ENCODE results near the gene ZNF638.

The ZNF638 gene

DNA sequence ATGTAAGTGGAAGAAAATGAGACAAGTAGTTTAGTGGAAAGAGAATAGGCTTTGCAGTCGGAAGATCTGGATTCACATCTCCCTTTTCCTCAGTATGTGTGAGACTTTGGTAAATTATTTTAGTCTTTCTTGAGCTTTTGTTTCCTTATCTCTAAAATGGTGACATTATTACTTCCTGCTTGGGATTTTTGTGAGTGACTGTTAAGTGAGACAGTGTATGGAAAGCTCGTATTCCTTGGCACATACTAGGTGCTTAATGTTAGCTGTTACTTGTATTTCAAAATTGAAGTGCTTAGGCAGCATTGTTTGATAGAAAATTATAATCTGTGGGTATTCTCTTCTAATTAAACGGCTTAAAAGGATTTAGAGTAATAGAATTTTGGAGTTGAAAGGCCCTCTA is 2.0 kb downstream of the ZNF638 start:
- TF ChIP-seq EGR1 (IDR thresholded peaks at IDR 0.05) (no peak), TEAD4 (IDR thresholded peaks at IDR 0.05) (no peak), NFIC (IDR thresholded peaks at IDR 0.05) (no peak)

DNA sequence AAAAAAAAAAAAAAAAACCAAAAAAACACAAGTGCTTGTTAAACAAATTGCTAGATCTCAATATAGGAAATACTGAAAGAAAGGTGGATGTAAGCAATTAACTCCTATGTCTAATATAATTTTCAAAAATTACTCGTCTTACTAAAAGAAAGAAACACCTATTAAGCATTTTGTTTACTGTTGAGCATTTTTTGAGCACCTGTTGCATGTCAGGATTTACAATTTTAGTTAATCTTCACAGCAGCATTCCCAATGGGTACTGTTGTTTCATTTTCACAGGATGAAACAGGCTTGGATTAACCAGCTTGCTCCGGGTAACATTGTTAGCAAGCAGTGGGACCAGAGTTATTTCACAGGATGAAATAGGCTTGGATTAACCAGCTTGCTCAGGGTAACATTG is 4.8 kb downstream of the ZNF638 start:
- TF ChIP-seq TCF12 (IDR thresholded peaks at IDR 0.05; ENCODE audit: low read depth) (no peak), TEAD4 (IDR thresholded peaks at IDR 0.05) (no peak), RAD21 (IDR thresholded peaks at IDR 0.05; ENCODE audit: low read depth) (no peak), TAF1 (IDR thresholded peaks at IDR 0.05; ENCODE audit: low read depth) (no peak), CREB1 (IDR thresholded peaks at IDR 0.05; ENCODE audit: low read depth) (no peak), ZBTB7A (IDR thresholded peaks at IDR 0.05; ENCODE audit: low read depth) (no peak), CEBPB (IDR thresholded peaks at IDR 0.05) (no peak), NFIC (IDR thresholded peaks at IDR 0.05) (no peak)
- TF ChIP-seq, protein P1, sequence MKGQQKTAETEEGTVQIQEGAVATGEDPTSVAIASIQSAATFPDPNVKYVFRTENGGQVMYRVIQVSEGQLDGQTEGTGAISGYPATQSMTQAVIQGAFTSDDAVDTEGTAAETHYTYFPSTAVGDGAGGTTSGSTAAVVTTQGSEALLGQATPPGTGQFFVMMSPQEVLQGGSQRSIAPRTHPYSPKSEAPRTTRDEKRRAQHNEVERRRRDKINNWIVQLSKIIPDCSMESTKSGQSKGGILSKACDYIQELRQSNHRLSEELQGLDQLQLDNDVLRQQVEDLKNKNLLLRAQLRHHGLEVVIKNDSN (IDR thresholded peaks at IDR 0.05), result no peak
- TF ChIP-seq, protein P2, sequence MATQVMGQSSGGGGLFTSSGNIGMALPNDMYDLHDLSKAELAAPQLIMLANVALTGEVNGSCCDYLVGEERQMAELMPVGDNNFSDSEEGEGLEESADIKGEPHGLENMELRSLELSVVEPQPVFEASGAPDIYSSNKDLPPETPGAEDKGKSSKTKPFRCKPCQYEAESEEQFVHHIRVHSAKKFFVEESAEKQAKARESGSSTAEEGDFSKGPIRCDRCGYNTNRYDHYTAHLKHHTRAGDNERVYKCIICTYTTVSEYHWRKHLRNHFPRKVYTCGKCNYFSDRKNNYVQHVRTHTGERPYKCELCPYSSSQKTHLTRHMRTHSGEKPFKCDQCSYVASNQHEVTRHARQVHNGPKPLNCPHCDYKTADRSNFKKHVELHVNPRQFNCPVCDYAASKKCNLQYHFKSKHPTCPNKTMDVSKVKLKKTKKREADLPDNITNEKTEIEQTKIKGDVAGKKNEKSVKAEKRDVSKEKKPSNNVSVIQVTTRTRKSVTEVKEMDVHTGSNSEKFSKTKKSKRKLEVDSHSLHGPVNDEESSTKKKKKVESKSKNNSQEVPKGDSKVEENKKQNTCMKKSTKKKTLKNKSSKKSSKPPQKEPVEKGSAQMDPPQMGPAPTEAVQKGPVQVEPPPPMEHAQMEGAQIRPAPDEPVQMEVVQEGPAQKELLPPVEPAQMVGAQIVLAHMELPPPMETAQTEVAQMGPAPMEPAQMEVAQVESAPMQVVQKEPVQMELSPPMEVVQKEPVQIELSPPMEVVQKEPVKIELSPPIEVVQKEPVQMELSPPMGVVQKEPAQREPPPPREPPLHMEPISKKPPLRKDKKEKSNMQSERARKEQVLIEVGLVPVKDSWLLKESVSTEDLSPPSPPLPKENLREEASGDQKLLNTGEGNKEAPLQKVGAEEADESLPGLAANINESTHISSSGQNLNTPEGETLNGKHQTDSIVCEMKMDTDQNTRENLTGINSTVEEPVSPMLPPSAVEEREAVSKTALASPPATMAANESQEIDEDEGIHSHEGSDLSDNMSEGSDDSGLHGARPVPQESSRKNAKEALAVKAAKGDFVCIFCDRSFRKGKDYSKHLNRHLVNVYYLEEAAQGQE (IDR thresholded peaks at IDR 0.05; ENCODE audit: low read depth), result no peak
- TF ChIP-seq, protein P3, sequence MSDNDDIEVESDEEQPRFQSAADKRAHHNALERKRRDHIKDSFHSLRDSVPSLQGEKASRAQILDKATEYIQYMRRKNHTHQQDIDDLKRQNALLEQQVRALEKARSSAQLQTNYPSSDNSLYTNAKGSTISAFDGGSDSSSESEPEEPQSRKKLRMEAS (IDR thresholded peaks at IDR 0.05), result no peak

DNA sequence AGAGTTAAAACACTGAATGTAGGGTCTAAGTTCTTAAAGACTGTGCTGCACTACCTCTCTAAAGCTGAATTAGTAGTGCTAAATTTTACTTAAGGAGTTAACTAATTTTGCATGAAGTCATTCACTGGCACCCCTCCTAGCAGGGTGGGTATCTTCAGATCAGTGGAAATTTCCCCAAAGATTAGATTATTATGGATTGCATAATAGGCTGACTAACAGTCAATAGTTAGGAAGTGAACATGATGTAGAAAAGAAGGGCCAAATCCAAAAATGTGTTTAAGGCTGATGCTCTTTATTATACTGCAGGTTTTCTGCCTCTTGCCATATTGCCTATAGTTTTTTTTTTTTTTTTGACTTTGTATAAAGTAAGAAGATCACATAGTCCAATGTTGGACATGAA is 5.2 kb downstream of the ZNF638 start:
- no peak for TF ChIP-seq TEAD4 (IDR thresholded peaks at IDR 0.05)
- no peak for TF ChIP-seq ZBTB7A (IDR thresholded peaks at IDR 0.05; ENCODE audit: low read depth)
- no peak for TF ChIP-seq RAD21 (IDR thresholded peaks at IDR 0.05; ENCODE audit: low read depth)
- TF ChIP-seq, protein P1 (IDR thresholded peaks at IDR 0.05), result no peak
- TF ChIP-seq, protein P3 (IDR thresholded peaks at IDR 0.05), result no peak
- no peak for TF ChIP-seq EGR1 (IDR thresholded peaks at IDR 0.05)
- TF ChIP-seq NFIC (IDR thresholded peaks at IDR 0.05), result no peak

DNA sequence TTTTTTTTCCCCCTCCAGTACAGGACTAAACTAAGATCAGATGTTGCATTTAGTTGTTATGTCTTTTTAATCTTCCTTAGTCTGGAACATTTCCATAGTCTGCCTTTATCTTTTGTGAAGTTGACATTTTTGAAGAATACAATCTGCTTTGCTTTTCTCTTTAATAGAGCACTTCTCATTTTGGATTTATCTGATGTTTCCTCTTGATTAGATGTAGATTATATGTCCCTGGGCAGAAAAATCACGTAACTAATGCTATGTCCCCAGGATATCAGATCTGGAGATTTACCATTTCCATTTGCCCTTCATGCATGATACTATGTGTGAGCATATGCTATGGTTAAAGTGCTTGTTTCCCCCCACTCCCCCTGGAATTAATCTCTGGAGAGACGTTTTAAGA is 6.2 kb downstream of the ZNF638 start:
- TF ChIP-seq EGR1 (IDR thresholded peaks at IDR 0.05) (no peak), TAF1 (IDR thresholded peaks at IDR 0.05; ENCODE audit: low read depth) (no peak), TCF12 (IDR thresholded peaks at IDR 0.05; ENCODE audit: low read depth) (no peak), RAD21 (IDR thresholded peaks at IDR 0.05; ENCODE audit: low read depth) (no peak), YY1 (IDR thresholded peaks at IDR 0.05; ENCODE audit: low read depth) (no peak), FOXM1 (IDR thresholded peaks at IDR 0.05; ENCODE audit: borderline replicate concordance, low read depth) (no peak), CEBPB (IDR thresholded peaks at IDR 0.05) (no peak), EP300 (IDR thresholded peaks at IDR 0.05; ENCODE audit: borderline replicate concordance) (no peak), CREB1 (IDR thresholded peaks at IDR 0.05; ENCODE audit: low read depth) (no peak), ZBTB7A (IDR thresholded peaks at IDR 0.05; ENCODE audit: low read depth) (no peak)
- TF ChIP-seq, protein P3 (IDR thresholded peaks at IDR 0.05), result no peak
- TF ChIP-seq, protein P1 (IDR thresholded peaks at IDR 0.05), result no peak
- TF ChIP-seq, protein P2 (IDR thresholded peaks at IDR 0.05; ENCODE audit: low read depth), result no peak

DNA sequence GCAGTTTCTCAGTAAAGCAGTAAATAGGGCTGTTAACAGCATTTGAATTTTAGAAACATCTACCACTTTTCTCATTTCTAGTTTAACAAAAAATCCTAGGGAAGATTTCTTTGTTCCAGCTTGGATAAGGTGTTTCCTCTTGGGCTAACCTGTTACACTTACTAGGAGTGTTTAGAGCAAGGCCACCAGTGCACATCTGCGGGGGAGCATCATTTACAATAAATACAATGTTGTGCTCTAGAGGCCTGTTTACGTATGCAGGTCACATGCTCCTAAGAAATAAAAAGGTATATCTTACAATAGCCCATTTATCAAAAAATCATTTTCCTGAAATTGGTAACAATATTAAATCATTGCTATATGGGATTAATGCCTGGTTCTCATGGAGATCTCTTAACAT is 8.1 kb downstream of the ZNF638 start:
- no peak for TF ChIP-seq EP300 (IDR thresholded peaks at IDR 0.05; ENCODE audit: borderline replicate concordance)
- TF ChIP-seq EGR1 (IDR thresholded peaks at IDR 0.05), result no peak
- no peak for TF ChIP-seq NFIC (IDR thresholded peaks at IDR 0.05)

DNA sequence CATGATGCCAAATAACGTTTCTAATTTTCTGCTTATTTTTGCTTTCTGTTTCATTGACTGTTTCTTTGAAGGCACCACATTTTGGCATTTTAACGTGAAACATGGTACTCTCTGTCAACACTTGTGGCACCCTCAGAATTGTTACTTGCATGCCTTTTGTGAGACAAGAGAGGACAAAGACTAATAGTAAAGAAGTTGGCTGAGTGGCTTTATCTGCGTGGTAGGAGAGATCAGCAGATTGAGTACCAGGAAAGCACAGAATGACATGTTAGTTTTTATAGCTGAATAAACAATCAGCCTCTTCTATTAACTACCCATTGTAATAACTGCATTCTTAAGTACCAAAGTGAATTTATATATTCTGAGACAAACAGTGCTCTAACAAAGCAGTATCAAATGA is 8.6 kb downstream of the ZNF638 start:
- TF ChIP-seq CREB1 (IDR thresholded peaks at IDR 0.05; ENCODE audit: low read depth) (no peak), EP300 (IDR thresholded peaks at IDR 0.05; ENCODE audit: borderline replicate concordance) (no peak), ZBTB7A (IDR thresholded peaks at IDR 0.05; ENCODE audit: low read depth) (no peak), TCF12 (IDR thresholded peaks at IDR 0.05; ENCODE audit: low read depth) (no peak), YY1 (IDR thresholded peaks at IDR 0.05; ENCODE audit: low read depth) (no peak), NFIC (IDR thresholded peaks at IDR 0.05) (no peak), EGR1 (IDR thresholded peaks at IDR 0.05) (no peak), FOXM1 (IDR thresholded peaks at IDR 0.05; ENCODE audit: borderline replicate concordance, low read depth) (no peak), TEAD4 (IDR thresholded peaks at IDR 0.05) (no peak), TAF1 (IDR thresholded peaks at IDR 0.05; ENCODE audit: low read depth) (no peak), CEBPB (IDR thresholded peaks at IDR 0.05) (no peak), RAD21 (IDR thresholded peaks at IDR 0.05; ENCODE audit: low read depth) (no peak)
- TF ChIP-seq, protein P1 (IDR thresholded peaks at IDR 0.05), result no peak
- TF ChIP-seq, protein P3 (IDR thresholded peaks at IDR 0.05), result no peak
- TF ChIP-seq, protein P2 (IDR thresholded peaks at IDR 0.05; ENCODE audit: low read depth), result no peak
